SIG-M5 treated with dmso at 0.1 percent for 504 hours (cell line): ENCODE measurements around the gene CARHSP1.
"Not testable (repeated sequence)": the region's sequence is repeated elsewhere in the genome, so short reads cannot be mapped to it uniquely, and the experiment has no call there.

ENCODE experiments used
- DNase-seq: peaks from one replicate; lab custom pipeline; 2025; ENCODE audit not compliant: unreplicated experiment; lab: John Stamatoyannopoulos, UW

CARHSP1 gene

GRCh38 chr16:8868416-8869211, at the start of gene CARHSP1:
TSS of gene CARHSP1 (minus strand) at chr16:8869006. CDS start at chr16:8859328, 9,678 bp downstream.
- DNase-seq = peak; percentile 87

- not testable (repeated sequence) for DNase-seq
These were observed 48.5 kb upstream of the CARHSP1 start for GRCh38 chr16:8917336-8917735.

- DNase-seq = no peak
These were observed 47.9 kb upstream of the CARHSP1 start for GRCh38 chr16:8916541-8917225.

- DNase-seq = no peak
These were observed 47.0 kb upstream of the CARHSP1 start for GRCh38 chr16:8915722-8916301.

GRCh38 chr16:8914098-8914497, 45.3 kb upstream of the CARHSP1 start:
- no peak for DNase-seq

GRCh38 chr16:8912793-8913192, 44.0 kb upstream of the CARHSP1 start:
- no peak for DNase-seq

GRCh38 chr16:8910811-8911210, 42.0 kb upstream of the CARHSP1 start:
- DNase-seq = no peak

- DNase-seq = no peak
These were observed 40.1 kb upstream of the CARHSP1 start for GRCh38 chr16:8908810-8909468.

- DNase-seq = no peak
These were observed 38.3 kb upstream of the CARHSP1 start for GRCh38 chr16:8907096-8907495.

- DNase-seq = no peak
These were observed 37.2 kb upstream of the CARHSP1 start for GRCh38 chr16:8905795-8906591.

GRCh38 chr16:8905168-8905762, 36.5 kb upstream of the CARHSP1 start:
- DNase-seq = peak; percentile 51

GRCh38 chr16:8904018-8904430, 35.2 kb upstream of the CARHSP1 start:
- no peak for DNase-seq

GRCh38 chr16:8903004-8903403, 34.2 kb upstream of the CARHSP1 start:
- no peak for DNase-seq

- DNase-seq = no peak
These were observed 32.6 kb upstream of the CARHSP1 start for GRCh38 chr16:8901320-8901861.

GRCh38 chr16:8900343-8900742, 31.5 kb upstream of the CARHSP1 start:
- DNase-seq = no peak

- no peak for DNase-seq
These were observed 31.0 kb upstream of the CARHSP1 start for GRCh38 chr16:8899709-8900317.

- no peak for DNase-seq
These were observed 30.0 kb upstream of the CARHSP1 start for GRCh38 chr16:8898660-8899318.

GRCh38 chr16:8894736-8895334, 26.0 kb upstream of the CARHSP1 start:
- no peak for DNase-seq
